Gastrocnemius medialis (tissue), 4 donors: ENCODE measurements around the gene SUDS3. TPM values are rescaled to one million over a fixed set of nuclear protein-coding genes. Genes with fewer than 3 reads are reported as not detected.
A peak's percentile ranks its signal among the peaks of the same experiment; 100 is the strongest.

Experiments used
- ATAC-seq, 2 donors: fragments of 150-250 bp; one replicate each; pipeline ENCODE4 v1.9.1; 2016
- DNase-seq, 2 donors: peaks; one replicate each; pipeline ENCODE4 v3.0.0-alpha.2; 2019
- H3K27ac ChIP-seq, 4 donors: fragments of 200-600 bp; sonication (generic); 1 replicate in 1 of 4; 2 replicates in 3 of 4; pipeline ENCODE4 v1.5.1; 2016 to 2018; ENCODE audit warnings: mild to moderate bottlenecking in 2 of 4, moderate library complexity in 1 of 4
- H3K27me3 ChIP-seq, 3 donors: fragments of 200-600 bp; sonication (generic) in 2 of 3; 1 replicate in 1 of 3; 2 replicates in 2 of 3; pipeline versions ENCODE4 v1.5.1 to v1.6.0; 2016 to 2019; ENCODE audit warnings: mild to moderate bottlenecking in 1 of 3, moderate library complexity in 1 of 3
- H3K36me3 ChIP-seq, 2 donors: fragments of 200-600 bp; sonication (generic) in 1 of 2; one replicate each; pipeline ENCODE4 v1.5.1; 2017 to 2018
- H3K4me1 ChIP-seq, 2 donors: fragments of 200-600 bp; sonication (generic) in 1 of 2; one replicate each; pipeline ENCODE4 v1.5.1; 2016 to 2017; ENCODE audit warnings: mild to moderate bottlenecking in 2 of 2
- H3K4me3 ChIP-seq, 4 donors: fragments of 200-600 bp; sonication (generic) in 3 of 4; 1 replicate in 1 of 4; 2 replicates in 3 of 4; pipeline ENCODE4 v1.5.1; 2016 to 2019; ENCODE audit warnings: mild to moderate bottlenecking in 2 of 4
- H3K9me3 ChIP-seq, 3 donors: fragments of 200-600 bp; sonication (generic) in 2 of 3; 1 replicate in 1 of 3; 2 replicates in 2 of 3; pipeline ENCODE4 v1.5.1; 2016 to 2019
- CTCF ChIP-seq, 5 experiments: fragments of 450-650 bp in 3 of 5; fragments of 200-600 bp in 2 of 5; sonication (generic) in 2 of 5; IDR thresholded peaks in 4 of 5; conservative IDR thresholded peaks in 1 of 5; 1 replicate in 4 of 5; 2 replicates in 1 of 5; pipeline ENCODE4 v1.5.1; 2016 to 2019; ENCODE audit warnings: antibody characterized with exemption in 5 of 5, mild to moderate bottlenecking in 3 of 5, moderate library complexity in 3 of 5
- POLR2A ChIP-seq, 2 donors: fragments of 450-650 bp; IDR thresholded peaks; one replicate each; pipeline ENCODE4 v1.6.1; 2017; ENCODE audit warnings: antibody characterized with exemption in 2 of 2, mild to moderate bottlenecking in 2 of 2, moderate library complexity in 2 of 2
- in situ Hi-C, 4 donors: fragments of 200-750 bp; cut with MboI; loops; one replicate each; pipeline versions ENCODE4 v1.15.0 to v1.8.0; 2017; ENCODE audit warnings: low sequenced_read_pairs in 4 of 4
- intact Hi-C: fragments of 100-400 bp; cut with DNase I; formaldehyde crosslinking; loops from one replicate; pipeline ENCODE4 v1.15.1; 2023; ENCODE audit warnings: low total_unique reads
- total RNA-seq, 4 donors: library from RNA; depleted of rRNA; stranded (reverse); fragments of >200 nt; gene quantifications; one replicate each; pipeline versions ENCODE4 v1.1.0 to v1.2.3, GENCODE V29; 2016

The SUDS3 gene
- 10 to 100 TPM; 17.0 to 33.2 (median 29.1) TPM for total RNA-seq

- Histone ChIP-seq H3K4me3 (peak within 1 kb of the TSS; percentile 80 to 98 (median 93)), H3K4me1 (peaks cover 34 to 43% of the 10 kb centered on the region in 2 donors), H3K27ac (peak within 1 kb of the TSS; percentile 91 to 98 (median 96)), H3K36me3 (peaks cover 0 to 20% of the 10 kb centered on the region in 2 donors), H3K9me3 (no peaks in the 10 kb centered on the region), H3K27me3 (no peaks in the 10 kb centered on the region)
- intact Hi-C loops (loop anchor here (1.0 to 10.0 kb wide), 6 partner anchors 161 to 1828 kb away; partner anchors contain the start of genes HSPB8, PEBP1, RNFT2 and RPLP0), in situ Hi-C loops (loop anchor here in 1 of 4 donors (5.0 kb wide), 1 partner anchor 194 kb away; no protein-coding TSS in a partner anchor)
- ATAC-seq (peak; percentile 47 to 59), DNase-seq (peak; percentile 80 to 90)
- peak; percentile 60 to 67 for TF ChIP-seq POLR2A (IDR thresholded peaks at IDR 0.05)
- peak; percentile 97 to 99 (median 97) for TF ChIP-seq CTCF (IDR thresholded peaks at IDR 0.05 in 4 of 5, conservative IDR thresholded peaks at IDR 0.05 in 1 of 5)
Observed at GRCh38 chr12:118376089-118377020, at the start of gene SUDS3. SUDS3 (plus strand) TSS chr12:118376555; CDS start chr12:118376692, 137 bp downstream.

- Histone ChIP-seq H3K27me3 (no peaks in the 10 kb centered on the region), H3K4me3 (no peak overlapping the region), H3K9me3 (no peaks in the 10 kb centered on the region), H3K4me1 (peaks cover 10 to 22% of the 10 kb centered on the region in 2 donors), H3K27ac (no peak overlapping the region), H3K36me3 (no peaks in the 10 kb centered on the region)
- ATAC-seq (no peak), DNase-seq (no peak)
- intact Hi-C loops = no loop called here
- in situ Hi-C loops = no loop called here
- TF ChIP-seq CTCF (IDR thresholded peaks at IDR 0.05 in 4 of 5, conservative IDR thresholded peaks at IDR 0.05 in 1 of 5) = no peak
Observed at GRCh38 chr12:118326991-118327390, 49.4 kb upstream of the SUDS3 start.

GRCh38 chr12:118327391-118327790 lies 49.0 kb upstream of the SUDS3 start:
- Histone ChIP-seq H3K36me3 (no peaks in the 10 kb centered on the region), H3K9me3 (no peaks in the 10 kb centered on the region), H3K27me3 (no peaks in the 10 kb centered on the region), H3K4me3 (no peak overlapping the region), H3K4me1 (peaks cover 10 to 22% of the 10 kb centered on the region in 2 donors), H3K27ac (no peak overlapping the region)
- no peak for ATAC-seq
- in situ Hi-C loops = no loop called here
- intact Hi-C loops = no loop called here
- no peak for DNase-seq
- no peak for TF ChIP-seq POLR2A (IDR thresholded peaks at IDR 0.05)
- TF ChIP-seq CTCF (IDR thresholded peaks at IDR 0.05 in 4 of 5, conservative IDR thresholded peaks at IDR 0.05 in 1 of 5) = no peak

- no peaks in the 10 kb centered on the region for H3K27me3 ChIP-seq
- no peaks in the 10 kb centered on the region for H3K9me3 ChIP-seq
- H3K4me3 ChIP-seq = no peak overlapping the region
- ATAC-seq (no peak), DNase-seq (no peak)
- no peak overlapping the region for H3K27ac ChIP-seq
- TF ChIP-seq POLR2A (IDR thresholded peaks at IDR 0.05) = no peak
- TF ChIP-seq CTCF (IDR thresholded peaks at IDR 0.05 in 4 of 5, conservative IDR thresholded peaks at IDR 0.05 in 1 of 5) = no peak
- H3K36me3 ChIP-seq = no peaks in the 10 kb centered on the region
- in situ Hi-C loops (no loop called here), intact Hi-C loops (no loop called here)
- peaks cover 10 to 22% of the 10 kb centered on the region in 2 donors for H3K4me1 ChIP-seq
Observed at GRCh38 chr12:118328486-118329330, 47.6 kb upstream of the SUDS3 start.
